Stimulated activated CD4-positive, alpha-beta T cell treated with anti-CD3 and anti-CD28 coated beads, Interleukin-15, amount 100 ng/mL, for 24 hours (primary cell): Measurements from ENCODE around the gene PPEF1.

Experiments used
- DNase-seq: peaks from one replicate; pipeline ENCODE4 v3.0.0-alpha.2; 2020

The PPEF1 gene, protein sequence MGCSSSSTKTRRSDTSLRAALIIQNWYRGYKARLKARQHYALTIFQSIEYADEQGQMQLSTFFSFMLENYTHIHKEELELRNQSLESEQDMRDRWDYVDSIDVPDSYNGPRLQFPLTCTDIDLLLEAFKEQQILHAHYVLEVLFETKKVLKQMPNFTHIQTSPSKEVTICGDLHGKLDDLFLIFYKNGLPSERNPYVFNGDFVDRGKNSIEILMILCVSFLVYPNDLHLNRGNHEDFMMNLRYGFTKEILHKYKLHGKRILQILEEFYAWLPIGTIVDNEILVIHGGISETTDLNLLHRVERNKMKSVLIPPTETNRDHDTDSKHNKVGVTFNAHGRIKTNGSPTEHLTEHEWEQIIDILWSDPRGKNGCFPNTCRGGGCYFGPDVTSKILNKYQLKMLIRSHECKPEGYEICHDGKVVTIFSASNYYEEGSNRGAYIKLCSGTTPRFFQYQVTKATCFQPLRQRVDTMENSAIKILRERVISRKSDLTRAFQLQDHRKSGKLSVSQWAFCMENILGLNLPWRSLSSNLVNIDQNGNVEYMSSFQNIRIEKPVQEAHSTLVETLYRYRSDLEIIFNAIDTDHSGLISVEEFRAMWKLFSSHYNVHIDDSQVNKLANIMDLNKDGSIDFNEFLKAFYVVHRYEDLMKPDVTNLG

DNA sequence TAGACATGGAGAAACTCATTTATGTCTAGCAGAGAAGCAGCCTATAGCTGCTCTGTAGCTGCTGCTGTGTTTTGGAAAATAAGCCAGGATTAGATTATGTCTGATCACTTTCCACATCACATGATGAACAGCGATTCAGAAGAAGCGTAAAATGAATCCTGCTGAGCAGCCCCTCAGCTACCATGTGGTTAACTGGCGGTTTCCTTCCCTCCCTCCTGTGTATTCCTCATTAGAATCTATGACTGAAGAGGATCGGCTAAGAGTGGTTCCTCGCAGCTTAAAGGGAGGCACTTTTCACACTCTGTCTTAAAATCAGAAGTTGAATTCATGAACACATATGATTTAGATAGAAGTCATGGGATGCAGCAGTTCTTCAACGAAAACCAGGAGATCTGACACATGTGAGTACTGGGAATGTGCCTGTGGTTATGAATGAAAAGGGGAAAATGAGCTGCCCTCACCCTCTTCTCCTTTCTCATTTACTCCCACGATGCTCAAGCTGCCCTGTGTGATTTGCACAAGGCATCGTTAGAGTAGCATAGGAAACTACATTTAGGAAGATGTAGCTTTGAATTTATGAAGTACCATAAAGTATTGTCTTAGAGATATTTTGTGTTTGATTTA, at the start of gene PPEF1:
TSS of gene PPEF1 (plus strand) at position 220 of the 624 bp plus-strand sequence. CDS start at position 356, 136 bp downstream.
- no peak for DNase-seq

DNA sequence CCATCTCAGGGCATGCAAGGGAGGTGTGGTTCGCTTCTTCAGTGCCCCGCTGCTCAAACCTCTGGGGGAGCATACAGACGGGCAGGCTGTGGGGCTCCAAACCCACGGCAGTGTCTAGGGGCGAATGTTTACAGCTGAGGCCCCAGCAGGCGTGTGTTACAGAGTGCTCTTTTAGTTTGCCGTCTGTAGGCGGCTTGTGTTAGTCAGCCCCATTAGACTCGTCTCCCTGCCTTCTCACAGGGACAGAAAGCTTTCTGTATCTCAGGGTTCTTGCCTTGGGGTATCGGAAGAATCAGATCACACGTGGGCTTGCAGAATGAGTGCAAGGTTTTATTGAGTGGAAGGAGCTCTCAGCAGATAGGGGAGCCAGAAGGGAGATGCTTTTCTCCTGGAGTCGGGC, 46.2 kb upstream of the PPEF1 start:
- no peak for DNase-seq

DNA sequence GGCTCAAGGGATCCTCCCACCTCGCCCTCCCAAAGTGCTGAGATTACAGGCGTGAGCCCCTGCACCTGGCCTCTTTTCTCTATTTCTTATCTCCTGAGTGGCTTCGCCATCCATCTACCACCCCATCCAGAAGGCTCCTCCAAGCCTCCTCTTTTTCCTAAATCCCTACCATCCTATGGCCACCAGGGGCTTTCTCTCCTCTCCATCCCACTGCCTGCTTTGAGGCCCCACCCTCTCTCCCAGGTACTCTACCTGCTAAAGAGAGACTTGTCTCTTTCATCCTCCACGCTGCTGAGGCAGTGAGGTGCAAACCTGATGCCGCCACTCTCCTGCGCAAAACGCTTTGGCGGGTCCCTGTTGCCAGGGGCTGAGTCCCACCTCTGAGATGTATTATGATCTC, 42.5 kb upstream of the PPEF1 start:
- DNase-seq = no peak

DNA sequence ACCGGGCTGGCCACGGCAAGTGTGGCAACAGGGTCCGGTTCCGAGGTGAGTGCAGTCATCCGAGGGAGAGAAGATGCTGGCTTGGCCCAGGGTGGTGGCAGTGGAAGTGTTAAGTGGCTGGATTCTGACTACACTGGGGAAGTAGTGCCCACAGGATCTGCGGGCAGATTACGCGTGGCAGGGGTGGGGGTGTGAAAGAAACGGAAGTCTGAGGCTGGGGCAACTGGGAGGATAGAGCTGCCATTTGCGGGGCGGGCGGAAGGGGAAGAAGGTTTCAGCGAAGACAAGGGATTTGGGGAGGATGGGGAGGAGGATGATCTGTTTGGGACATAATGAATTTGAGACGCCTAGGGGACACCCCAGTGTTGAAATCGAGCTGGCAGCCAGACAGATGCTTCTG, 40.8 kb upstream of the PPEF1 start:
- no peak for DNase-seq

DNA sequence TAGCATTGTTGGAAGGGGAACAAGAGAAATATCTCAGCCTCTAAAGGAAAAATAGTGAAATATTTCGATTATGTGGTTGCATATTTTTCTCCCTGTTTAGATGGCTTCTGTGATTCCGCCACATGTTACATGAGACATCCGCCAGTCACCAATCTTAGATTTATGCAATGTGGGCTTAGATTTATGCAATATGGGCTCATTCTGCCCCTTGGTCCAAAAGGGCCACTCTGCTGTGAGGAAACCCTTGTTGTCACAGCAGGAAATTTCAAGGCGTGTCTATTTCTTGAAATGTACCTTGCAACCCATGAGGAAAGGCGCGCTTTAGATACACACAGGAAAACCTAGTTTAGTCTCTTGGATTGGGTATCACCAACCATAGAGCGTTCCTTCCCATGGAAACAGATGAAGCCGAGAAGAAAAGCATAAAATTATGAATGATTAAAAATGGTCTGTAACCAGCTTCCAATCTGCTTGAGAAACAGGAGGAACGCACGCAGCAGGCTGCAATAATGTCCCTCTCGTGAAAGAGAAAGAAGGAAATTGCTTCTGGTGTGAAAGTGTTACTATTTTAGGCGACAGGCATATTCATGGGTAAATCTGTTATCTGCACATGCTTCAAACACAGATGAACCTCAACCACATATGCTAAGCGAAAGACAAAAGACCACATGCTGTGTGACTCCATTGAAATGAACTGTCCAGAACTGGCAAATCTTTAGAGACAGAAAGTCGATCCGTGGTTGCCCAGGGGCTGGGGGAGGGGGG, 39.2 kb upstream of the PPEF1 start:
- no peak for DNase-seq

DNA sequence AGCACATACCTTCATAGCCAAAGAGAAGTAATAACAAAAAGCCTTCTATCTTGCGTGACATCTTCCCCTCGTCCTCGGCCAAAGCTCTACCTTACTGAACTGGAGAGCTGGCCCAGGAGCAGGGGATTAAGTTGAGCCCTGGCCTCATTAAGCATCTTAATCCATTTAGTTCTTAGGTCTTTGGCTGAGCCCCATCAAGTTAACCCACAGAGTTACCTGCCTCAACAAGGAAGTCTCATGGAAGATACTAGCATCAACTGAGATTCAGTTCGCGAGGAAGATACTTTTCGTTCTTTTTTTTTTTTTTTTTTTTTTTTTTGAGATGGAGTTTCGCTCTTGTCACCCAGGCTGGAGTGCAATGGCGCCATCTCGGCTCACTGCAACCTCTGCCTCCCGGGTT, 35.4 kb upstream of the PPEF1 start, which contains the start of gene RS1:
TSS of gene RS1 (minus strand) at position 101 of the 400 bp plus-strand sequence. CDS start at position 61, 40 bp downstream.
- DNase-seq = no peak

DNA sequence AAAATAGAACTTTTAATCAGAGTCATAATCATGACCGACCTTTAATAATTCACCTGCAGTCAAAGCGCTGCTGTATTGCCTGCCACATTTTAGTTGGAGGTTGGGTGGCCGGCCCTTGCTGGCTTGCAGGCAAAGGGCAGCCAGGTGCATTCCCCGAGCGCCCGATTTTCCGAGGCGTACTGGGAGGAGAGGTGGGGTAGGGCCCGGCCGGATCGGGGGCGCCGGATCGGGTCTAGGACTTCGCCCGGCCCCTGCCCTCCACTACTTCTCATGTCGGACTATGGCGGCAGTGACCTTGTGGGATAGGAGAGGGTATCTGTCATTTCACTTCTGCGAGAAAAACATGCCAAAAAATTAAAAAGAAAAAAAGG, 33.0 kb upstream of the PPEF1 start:
- peak; percentile 25 for DNase-seq

DNA sequence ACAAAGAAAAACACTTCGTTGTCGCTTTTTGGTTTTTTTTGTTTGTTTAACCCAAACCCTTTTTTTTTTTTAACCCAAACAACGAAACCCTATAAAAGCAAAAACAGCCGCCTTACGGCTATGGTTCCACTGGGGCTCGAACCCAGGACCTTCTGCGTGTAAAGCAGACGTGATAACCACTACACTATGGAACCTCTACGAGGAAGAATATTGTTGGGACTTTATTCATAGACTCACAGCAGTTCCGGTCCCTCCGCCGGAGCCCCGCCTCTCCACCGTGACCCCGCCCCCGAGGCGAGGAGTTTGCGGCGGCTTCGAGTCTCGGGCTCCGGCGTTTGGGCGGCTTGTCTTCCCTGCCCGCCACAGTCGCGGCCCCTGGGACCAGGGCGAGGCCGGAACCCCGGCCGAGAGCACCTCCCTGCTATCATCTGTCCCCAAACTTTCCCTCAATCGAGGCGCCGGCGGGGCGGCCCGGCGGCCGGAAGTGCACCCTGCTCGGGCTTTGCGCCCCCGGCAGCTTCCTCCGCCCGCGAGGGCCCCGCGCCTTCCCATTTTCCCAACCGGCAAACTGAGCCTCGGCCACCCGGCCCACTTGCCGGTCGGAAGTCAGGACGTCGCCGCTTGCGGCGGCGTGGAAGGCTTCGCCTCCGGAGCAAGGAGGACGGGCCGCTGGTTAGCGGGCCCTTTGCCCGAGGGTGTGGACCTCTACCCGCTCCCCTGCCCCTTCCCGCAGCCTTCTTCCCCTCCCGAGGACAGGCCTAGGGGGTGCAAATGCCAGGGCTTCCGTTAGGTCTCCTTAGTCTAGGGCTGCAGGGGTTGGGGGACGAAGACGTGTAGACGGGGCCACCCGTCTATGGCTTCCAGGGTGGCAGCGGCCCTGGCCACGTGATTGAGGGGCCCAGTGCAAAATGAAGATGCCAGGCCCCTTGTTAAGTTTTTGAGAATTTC, 32.4 kb upstream of the PPEF1 start:
- DNase-seq = peak; percentile 75

DNA sequence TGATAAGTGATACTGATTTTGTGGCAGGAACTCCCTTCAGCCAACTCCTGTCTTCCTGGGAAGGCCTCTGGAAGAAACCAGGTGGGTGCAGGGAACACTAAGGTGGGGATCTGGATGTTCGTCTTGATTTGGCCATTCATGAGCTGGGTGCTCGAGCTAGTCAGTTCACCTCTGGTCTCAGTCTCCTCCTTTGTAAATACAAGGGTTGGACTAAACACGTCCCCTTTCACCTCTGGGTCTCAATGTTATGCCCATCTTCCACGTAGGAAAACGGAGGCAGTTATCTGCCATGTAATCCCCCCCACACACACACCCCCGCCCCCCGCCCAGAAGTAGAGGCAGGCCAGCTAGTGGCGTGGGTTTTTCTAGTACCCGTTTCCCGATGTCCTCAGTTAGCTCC, 31.4 kb upstream of the PPEF1 start:
- DNase-seq = no peak

DNA sequence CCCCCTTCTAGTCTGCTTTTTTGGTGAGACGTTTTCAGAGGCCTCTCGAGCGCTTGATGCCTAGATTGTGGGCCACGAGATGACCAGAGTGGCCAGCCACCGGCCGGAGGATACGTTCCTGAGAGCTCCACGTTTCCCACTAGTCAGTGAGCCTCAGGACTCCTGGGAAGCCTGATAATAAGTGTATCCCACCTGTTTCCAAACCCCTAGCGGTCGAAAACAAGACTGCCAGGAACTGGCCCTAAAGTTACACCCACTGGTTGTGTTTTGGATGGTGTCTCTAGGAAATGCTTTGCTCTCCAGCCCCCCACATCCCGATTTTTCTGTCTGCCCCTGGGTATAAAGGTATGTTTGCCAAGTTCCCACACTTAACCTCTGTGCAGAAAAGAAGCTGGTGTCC, 31.0 kb upstream of the PPEF1 start:
- no peak for DNase-seq

DNA sequence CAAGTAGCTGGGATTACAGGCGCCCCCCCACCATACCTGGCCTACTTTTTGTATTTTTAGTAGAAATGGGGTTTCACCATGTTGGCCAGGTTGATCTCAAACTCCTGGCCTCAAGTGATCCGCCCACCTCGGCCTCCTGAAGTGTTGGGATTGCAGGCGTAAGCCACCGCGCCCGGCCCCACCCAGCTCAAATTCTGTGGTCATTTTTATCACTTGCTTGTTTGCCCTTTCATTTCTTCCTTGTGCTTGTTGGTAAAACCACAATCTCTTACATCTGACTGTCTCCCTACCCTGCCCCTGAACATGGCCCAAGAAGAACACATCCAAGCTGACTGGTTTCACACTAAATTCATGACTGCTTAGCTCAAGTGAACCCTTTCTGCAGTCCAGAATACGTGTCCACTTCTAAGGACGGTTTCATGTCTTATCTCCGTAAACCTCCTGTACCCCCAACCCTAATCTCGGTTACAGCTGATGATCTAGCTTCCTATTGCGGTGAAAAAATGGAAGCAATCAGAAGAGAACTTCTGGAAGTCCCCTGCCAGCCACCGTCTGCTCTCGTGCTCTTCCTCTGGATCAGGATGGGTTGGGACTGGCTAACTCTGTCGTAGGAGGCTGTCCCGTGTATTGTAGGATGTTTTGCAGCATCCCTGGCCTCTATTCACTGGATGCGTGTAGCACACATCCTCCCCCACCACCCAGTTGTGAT, 30.1 kb upstream of the PPEF1 start:
- DNase-seq = no peak

DNA sequence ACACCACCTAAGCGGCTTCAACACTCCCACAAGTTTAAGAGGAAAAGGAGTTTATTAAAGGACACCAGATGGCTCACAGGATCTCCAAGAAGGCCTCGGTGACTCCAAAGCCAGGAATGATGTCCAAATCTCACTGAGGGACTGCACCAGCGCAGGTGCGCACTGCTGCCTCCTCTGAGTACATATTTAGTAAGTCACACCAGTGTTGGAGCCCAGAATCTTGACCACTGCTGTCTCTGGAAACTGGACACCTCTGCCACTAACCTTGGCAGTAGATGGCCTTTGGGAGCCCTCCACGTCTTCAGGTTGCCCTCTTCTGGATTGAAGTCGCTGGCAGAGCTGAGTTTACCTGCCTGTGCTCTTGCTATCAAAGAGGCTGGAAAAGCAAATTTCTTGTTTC, 25.4 kb upstream of the PPEF1 start:
- no peak for DNase-seq

DNA sequence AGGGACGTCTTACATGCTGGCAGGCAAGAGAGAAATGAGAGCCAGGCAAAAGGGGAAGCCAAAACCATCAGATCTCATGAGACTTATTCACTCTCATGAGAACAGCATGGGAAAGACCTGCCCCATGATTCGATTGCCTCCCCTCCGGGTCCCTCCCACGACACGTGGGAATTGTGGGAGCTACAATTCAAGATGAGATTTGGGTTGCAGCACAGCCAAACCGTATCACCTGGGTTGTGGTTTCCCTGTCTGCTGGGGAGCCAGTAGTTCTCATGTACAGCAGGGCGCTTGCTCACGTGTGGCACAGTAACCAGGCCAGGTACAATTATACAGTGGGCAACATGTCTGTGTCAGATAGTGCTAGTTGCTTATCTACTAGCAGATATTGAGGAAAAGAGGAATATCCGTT, 24.5 kb upstream of the PPEF1 start:
- no peak for DNase-seq

DNA sequence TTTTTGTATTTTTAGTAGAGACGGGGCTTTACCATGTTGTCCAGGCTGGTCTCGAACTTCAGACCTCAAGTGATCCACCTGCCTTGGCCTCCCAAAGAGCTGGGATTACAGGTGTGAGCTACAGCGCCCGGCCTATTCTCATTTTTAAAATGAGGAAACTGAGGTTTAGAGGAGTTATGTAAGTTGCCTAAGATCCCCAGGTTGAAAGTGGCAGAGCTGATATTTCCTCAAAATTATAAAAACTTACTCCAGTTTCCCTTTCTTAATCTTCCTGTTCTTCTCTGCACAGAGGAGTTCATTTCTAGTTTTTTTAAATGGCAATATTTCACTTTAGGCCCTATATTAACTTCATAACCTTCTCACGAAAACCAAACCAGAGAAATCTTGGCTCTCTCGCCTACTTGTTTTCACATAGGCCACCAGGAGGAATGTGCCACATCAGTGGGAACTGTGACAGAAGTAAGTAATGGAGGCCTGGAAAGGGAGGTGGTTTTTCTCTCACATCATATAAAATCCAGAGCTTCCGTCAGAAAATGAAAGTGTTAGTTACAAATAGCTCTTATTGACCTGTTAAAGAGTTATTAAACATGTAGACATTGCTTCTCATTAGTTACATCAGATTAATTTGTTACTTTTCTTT, 19.5 kb upstream of the PPEF1 start:
- no peak for DNase-seq

DNA sequence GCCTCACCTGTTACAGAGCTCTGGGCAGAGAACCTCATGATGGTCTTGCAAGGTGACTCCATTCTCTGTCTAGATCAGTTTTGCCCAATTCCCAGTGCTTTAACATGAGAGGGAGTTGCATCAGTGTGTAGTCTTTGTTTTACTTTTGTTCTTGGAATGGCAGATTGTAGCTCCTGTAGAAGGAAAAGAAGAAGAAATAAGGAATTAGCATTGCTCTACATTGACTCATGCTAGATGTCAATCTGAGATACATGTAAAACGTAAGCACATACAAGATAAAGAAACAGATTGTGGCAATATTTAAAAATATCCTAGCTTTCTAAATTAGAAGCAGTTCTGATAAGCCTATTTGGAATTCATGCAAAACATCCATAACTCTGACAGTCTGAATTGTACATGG, 16.0 kb upstream of the PPEF1 start:
- no peak for DNase-seq

DNA sequence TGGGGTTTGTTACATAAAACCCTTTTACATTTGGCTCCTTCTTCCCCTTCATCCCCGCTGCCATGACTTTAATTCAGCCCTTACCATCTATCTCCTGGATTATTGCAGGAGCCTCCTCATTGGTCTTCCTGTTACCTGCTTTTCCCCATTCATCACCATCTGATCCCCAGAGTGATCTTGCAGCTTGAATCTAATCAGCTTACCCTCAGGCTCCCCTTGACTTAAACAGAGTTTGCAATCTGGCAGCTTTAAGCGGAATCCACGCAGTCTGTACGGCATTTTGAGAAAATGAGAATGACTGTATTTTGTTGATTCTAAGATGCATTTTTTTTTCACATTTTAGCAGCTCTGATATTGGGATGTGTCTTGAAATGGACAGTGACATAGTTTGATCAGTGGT, 14.9 kb upstream of the PPEF1 start:
- DNase-seq = no peak

DNA sequence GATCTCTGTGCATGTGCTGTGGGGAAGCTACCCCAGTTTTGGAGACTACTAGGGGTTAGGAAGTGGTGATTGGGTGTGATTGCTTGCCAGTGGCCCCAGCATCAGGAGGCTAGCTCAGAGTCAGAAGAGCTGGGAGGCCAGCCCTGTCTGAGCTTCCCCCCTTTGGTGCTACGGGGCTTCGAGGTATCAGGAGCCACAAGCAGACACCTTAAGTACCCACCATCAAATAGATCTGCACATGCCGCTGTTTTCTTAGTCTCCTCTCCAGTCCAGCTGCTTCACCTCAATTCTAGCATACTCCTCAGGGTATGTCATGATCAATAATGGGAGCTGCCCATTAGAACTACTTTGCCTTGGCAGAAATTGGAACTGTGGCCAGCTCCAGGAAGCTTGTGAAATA, 10.8 kb upstream of the PPEF1 start:
- no peak for DNase-seq

DNA sequence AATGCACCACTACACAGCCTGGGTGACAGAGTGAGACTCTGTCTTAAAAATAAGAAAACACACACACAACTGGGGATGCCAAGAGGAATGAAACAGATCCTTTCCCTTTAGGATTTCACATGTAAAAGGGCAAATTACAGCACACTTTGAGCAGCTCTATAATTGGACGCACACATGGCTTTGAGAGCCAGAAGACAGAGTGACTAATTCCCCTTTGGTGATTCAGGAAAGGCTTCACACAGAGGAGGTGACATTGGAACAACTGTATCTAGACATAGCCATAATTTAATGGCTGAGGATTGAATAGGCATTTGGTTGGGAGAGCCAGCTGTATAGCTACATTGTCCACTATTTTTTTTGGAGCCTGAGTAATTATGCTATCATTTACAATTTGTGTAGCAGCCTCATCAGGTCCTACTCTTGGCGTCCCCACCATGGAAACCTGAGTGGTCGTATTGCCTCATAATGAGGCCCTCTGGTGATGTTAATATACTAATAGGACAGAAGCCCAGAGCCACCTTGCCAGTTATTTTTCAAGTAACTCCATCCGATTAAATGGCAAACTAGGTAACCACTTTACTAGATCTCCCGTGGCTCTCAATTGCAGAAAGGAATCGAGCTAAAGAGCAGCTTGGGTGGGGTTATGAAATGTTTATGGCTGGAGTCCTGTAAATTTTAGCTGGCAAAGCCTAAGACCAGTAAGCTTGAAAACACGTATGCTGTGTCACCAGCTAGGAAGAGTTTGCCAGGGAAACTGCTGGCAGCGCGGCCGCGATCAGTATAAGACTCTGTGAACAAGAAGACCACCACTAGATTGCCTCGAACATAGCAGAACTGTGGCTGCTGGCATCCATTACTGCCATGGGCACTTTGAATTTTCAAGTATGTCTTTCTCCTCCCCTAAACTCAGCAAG, 8.5 kb upstream of the PPEF1 start:
- no peak for DNase-seq

DNA sequence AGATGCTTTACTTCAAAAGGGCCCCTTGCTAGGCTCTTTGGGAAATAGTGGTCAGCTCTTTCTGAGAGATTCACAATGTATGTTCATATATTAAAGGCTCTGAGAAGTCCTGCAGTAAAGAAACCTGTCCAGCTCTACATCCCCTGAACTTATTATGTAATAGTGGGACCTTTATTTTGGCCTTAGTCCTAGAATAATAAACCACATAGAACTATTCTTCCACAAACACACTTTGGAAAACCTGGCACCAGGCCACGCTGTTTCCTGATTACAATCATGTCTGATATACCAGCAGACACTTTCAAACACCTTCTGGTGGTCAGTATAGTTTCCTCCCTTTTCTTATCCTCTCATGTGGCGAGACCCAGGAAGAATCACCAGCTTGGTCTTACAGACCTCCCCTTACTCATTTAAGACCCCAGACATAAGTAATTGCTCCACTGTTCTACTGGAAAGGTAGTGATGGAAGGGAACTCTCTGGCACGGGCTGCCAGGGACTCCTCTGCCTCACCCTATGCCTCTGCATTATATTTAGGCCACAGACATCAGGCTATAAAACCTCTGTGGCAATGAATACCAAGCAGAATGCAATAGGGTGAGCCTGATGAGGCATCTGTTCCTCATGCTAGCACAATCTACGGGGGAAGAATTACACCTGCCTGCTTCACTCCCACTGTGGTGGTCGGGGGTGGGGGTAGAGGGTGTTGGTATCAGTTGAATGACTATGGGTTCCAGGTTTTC, 5.7 kb upstream of the PPEF1 start:
- DNase-seq = no peak
